Epithelial cell of esophagus (primary cell): ENCODE measurements around the gene BTBD18.
A peak's percentile ranks its signal among the peaks of the same experiment; 100 is the strongest.

Experiments used
- DNase-seq: peaks from one replicate; pipeline ENCODE4 v3.0.0; 2010; ENCODE audit warnings: low read depth
- H3K4me3 ChIP-seq: 2 replicates; pipeline ENCODE4 v1.5.1; 2011; ENCODE audit warnings: mild to moderate bottlenecking, low read length, control low read depth
- CTCF ChIP-seq: IDR thresholded peaks from 2 replicates; pipeline ENCODE4 v1.5.1; 2011; ENCODE audit warnings: low read depth, mild to moderate bottlenecking, low read length, control low read depth, inconsistent platforms; ENCODE audit not compliant: insufficient read depth; ENCODE audit errors: missing control alignments

BTBD18 gene

GRCh38 chr11:57746920-57747319 lies 4.7 kb downstream of the BTBD18 start:
- no peak for DNase-seq
- H3K4me3 ChIP-seq, result no peak overlapping the region
- TF ChIP-seq CTCF, result no peak

GRCh38 chr11:57745206-57745605 lies 6.4 kb downstream of the BTBD18 start:
- no peak overlapping the region for H3K4me3 ChIP-seq
- no peak for TF ChIP-seq CTCF
- no peak for DNase-seq

- TF ChIP-seq CTCF, result no peak
- no peak for DNase-seq
- no peak overlapping the region for H3K4me3 ChIP-seq
Measured at GRCh38 chr11:57744357-57744756, 7.3 kb downstream of the BTBD18 start.

GRCh38 chr11:57742087-57742452 lies 9.5 kb downstream of the BTBD18 start:
- DNase-seq, result no peak
- H3K4me3 ChIP-seq, result peak overlapping the region; percentile 80
- no peak for TF ChIP-seq CTCF

- TF ChIP-seq CTCF, result no peak
- H3K4me3 ChIP-seq, result peak within 1 kb of the TSS; percentile 80
- peak; percentile 97 for DNase-seq
Measured at GRCh38 chr11:57741132-57742086, 10.2 kb downstream of the BTBD18 start, which contains the start of gene SELENOH. Gene SELENOH (plus strand): TSS chr11:57741491. CDS start chr11:57741596, 105 bp downstream.

- no peak for TF ChIP-seq CTCF
- no peak for DNase-seq
- no peak overlapping the region for H3K4me3 ChIP-seq
Measured at GRCh38 chr11:57735619-57736298, 15.9 kb downstream of the BTBD18 start.
